GM23338 (cell line): ENCODE results near the gene SMNDC1. TPM values are rescaled to one million over a fixed set of nuclear protein-coding genes. Genes with fewer than 3 reads are reported as not detected.

ENCODE experiments used
- ATAC-seq: fragments of 200-7000 bp; cut with Tn5 transposase; 3 replicates; pipeline ENCODE4 v1.9.1; 2020
- DNase-seq: peaks from one replicate; pipeline ENCODE4 v3.0.0-alpha.2; 2015; ENCODE audit warnings: low spot score
- H2AFZ ChIP-seq: fragments of 200-600 bp; sonication (generic); 2 replicates; pipeline ENCODE4 v1.8.0; 2016; ENCODE audit warnings: antibody characterized with exemption, mild to moderate bottlenecking, moderate library complexity
- H3F3A ChIP-seq: fragments of 200-600 bp; sonication (generic); replicated peaks from 2 replicates; pipeline ENCODE4 v1.8.0; 2017; ENCODE audit warnings: antibody characterized with exemption, mixed run types, low read depth
- H3K27ac ChIP-seq: fragments of 200-600 bp; sonication (generic); 2 replicates; pipeline ENCODE4 v1.6.1; 2016; ENCODE audit warnings: low read depth
- H3K27me3 ChIP-seq: fragments of 200-600 bp; sonication (generic); 2 replicates; pipeline ENCODE4 v1.8.0; 2016; ENCODE audit warnings: mild to moderate bottlenecking, mixed run types, moderate library complexity; ENCODE audit not compliant: insufficient read depth
- H3K36me3 ChIP-seq: fragments of 200-600 bp; sonication (generic); 2 replicates; pipeline ENCODE4 v1.8.0; 2016; ENCODE audit warnings: mild to moderate bottlenecking; ENCODE audit not compliant: insufficient read depth
- H3K4me1 ChIP-seq: fragments of 200-600 bp; sonication (generic); 2 replicates; pipeline ENCODE4 v1.8.0; 2016; ENCODE audit warnings: mild to moderate bottlenecking, moderate library complexity; ENCODE audit not compliant: insufficient read depth
- H3K4me2 ChIP-seq: fragments of 200-600 bp; sonication (generic); 2 replicates; pipeline ENCODE4 v1.7.1; 2017; ENCODE audit warnings: mixed run types
- H3K4me3 ChIP-seq: fragments of 200-600 bp; sonication (generic); 2 replicates; pipeline ENCODE4 v1.6.1; 2016; ENCODE audit warnings: mixed run types
- H3K79me2 ChIP-seq: fragments of 200-600 bp; sonication (generic); replicated peaks from 2 replicates; pipeline ENCODE4 v1.8.0; 2017; ENCODE audit warnings: mild to moderate bottlenecking; ENCODE audit not compliant: insufficient read depth
- H3K9me2 ChIP-seq: fragments of 200-600 bp; sonication (generic); 2 replicates; pipeline ENCODE4 v1.8.0; 2017; ENCODE audit not compliant: insufficient read depth
- H4K20me1 ChIP-seq: fragments of 200-600 bp; sonication (generic); replicated peaks from 2 replicates; pipeline ENCODE4 v1.8.0; 2017; ENCODE audit warnings: mild to moderate bottlenecking; ENCODE audit not compliant: insufficient read depth
- H3K27ac Mint-ChIP-seq: 2 replicates; pipeline ENCODE4 v1.8.0; 2020; ENCODE audit warnings: inconsistent platforms, mild to moderate bottlenecking, moderate library complexity, mixed read lengths
- H3K27me3 Mint-ChIP-seq: 3 replicates; pipeline ENCODE4 v1.8.0; 2022; ENCODE audit warnings: low read depth, mild to moderate bottlenecking, moderate library complexity, mixed read lengths, inconsistent platforms; ENCODE audit not compliant: insufficient read depth, poor library complexity
- H3K36me3 Mint-ChIP-seq: 3 replicates; pipeline ENCODE4 v1.8.0; 2021; ENCODE audit warnings: low read depth, mild to moderate bottlenecking, inconsistent platforms, moderate library complexity, mixed read lengths
- H3K4me1 Mint-ChIP-seq: 3 replicates; pipeline ENCODE4 v1.8.0; 2020; ENCODE audit warnings: mild to moderate bottlenecking, inconsistent platforms, mixed read lengths
- H3K4me3 Mint-ChIP-seq: 3 replicates; pipeline ENCODE4 v1.8.0; 2021; ENCODE audit warnings: moderate library complexity, mild to moderate bottlenecking, inconsistent platforms, mixed read lengths
- H3K9me3 Mint-ChIP-seq: 3 replicates; pipeline ENCODE4 v1.8.0; 2020; ENCODE audit warnings: moderate library complexity, mild to moderate bottlenecking, inconsistent platforms, mixed read lengths
- CREB1 ChIP-seq: fragments of 250-450 bp; sonication (Bioruptor Pico); IDR thresholded peaks from 2 replicates; pipeline ENCODE4 v1.5.0; 2020; ENCODE audit warnings: low read depth, mild to moderate bottlenecking, moderate library complexity
- EZH2 ChIP-seq: fragments of 200-600 bp; sonication (generic); IDR thresholded peaks from one replicate; pipeline ENCODE4 v1.8.0; 2017; ENCODE audit warnings: antibody characterized with exemption, mild to moderate bottlenecking, low read depth; ENCODE audit not compliant: unreplicated experiment
- EZH2phosphoT487 ChIP-seq: fragments of 200-600 bp; sonication (generic); IDR thresholded peaks from one replicate; pipeline ENCODE4 v1.8.1; 2018; ENCODE audit warnings: antibody characterized with exemption; ENCODE audit not compliant: unreplicated experiment
- JUNB ChIP-seq: IDR thresholded peaks from one replicate; pipeline ENCODE4 v1.6.1; 2016; ENCODE audit warnings: antibody characterized with exemption; ENCODE audit not compliant: unreplicated experiment
- POLR2AphosphoS5 ChIP-seq: IDR thresholded peaks from 2 replicates; pipeline ENCODE4 v1.6.1; 2016; ENCODE audit warnings: antibody characterized with exemption, low read depth
- STAT1 ChIP-seq: IDR thresholded peaks from one replicate; pipeline ENCODE4 v1.6.1; 2016; ENCODE audit warnings: antibody characterized with exemption; ENCODE audit not compliant: unreplicated experiment
- ZNF114 ChIP-seq: fragments of 250-450 bp; sonication (Bioruptor Pico); IDR thresholded peaks from 2 replicates; pipeline ENCODE4 v1.5.0; 2020; ENCODE audit warnings: mild to moderate bottlenecking, moderate library complexity
- ZNF331 ChIP-seq: fragments of 250-450 bp; sonication (Bioruptor Pico); IDR thresholded peaks from 2 replicates; pipeline ENCODE4 v1.5.0; 2020; ENCODE audit warnings: low read depth, mild to moderate bottlenecking, moderate library complexity
- polyA plus RNA-seq: library from polyadenylated mRNA; unstranded; fragments of >200 nt; fragmentation: Nextera tagmentation; extraction: Ambion mirVana; gene quantifications from 2 replicates; pipeline ENCODE4 v1.2.1, GENCODE V29; 2016
- total RNA-seq: library from RNA; depleted of rRNA; stranded (reverse); fragments of >200 nt; shearing (Covaris generic); gene quantifications from 2 replicates; pipeline ENCODE4 v1.2.3, GENCODE V29; 2014
- TF ChIP-seq, protein P1 (sequence below): fragments of 250-450 bp; sonication (Bioruptor Pico); IDR thresholded peaks from 2 replicates; pipeline ENCODE4 v1.5.0; 2020; ENCODE audit warnings: mild to moderate bottlenecking, moderate library complexity
- TF ChIP-seq, protein P2 (sequence below), 2 experiments: fragments of 200-600 bp in 1 of 2; sonication (generic) in 1 of 2; conservative IDR thresholded peaks; 2 replicates each; pipeline versions ENCODE4 v1.5.1 to v1.6.1; 2016 to 2017; ENCODE audit warnings: antibody characterized with exemption in 2 of 2, low read depth in 2 of 2, mild to moderate bottlenecking in 2 of 2, moderate library complexity in 1 of 2
- TF ChIP-seq, protein P3 (sequence below): IDR thresholded peaks from one replicate; pipeline ENCODE4 v1.6.1; 2018; ENCODE audit warnings: antibody characterized with exemption; ENCODE audit not compliant: unreplicated experiment
- TF ChIP-seq, protein P4 (sequence below): IDR thresholded peaks from 2 replicates; pipeline ENCODE4 v1.6.1; 2016; ENCODE audit warnings: antibody characterized with exemption

Gene SMNDC1
- total and polyA plus RNA-seq, 2 experiments from 2014 or later = 28.4 to 45.1 TPM

DNA sequence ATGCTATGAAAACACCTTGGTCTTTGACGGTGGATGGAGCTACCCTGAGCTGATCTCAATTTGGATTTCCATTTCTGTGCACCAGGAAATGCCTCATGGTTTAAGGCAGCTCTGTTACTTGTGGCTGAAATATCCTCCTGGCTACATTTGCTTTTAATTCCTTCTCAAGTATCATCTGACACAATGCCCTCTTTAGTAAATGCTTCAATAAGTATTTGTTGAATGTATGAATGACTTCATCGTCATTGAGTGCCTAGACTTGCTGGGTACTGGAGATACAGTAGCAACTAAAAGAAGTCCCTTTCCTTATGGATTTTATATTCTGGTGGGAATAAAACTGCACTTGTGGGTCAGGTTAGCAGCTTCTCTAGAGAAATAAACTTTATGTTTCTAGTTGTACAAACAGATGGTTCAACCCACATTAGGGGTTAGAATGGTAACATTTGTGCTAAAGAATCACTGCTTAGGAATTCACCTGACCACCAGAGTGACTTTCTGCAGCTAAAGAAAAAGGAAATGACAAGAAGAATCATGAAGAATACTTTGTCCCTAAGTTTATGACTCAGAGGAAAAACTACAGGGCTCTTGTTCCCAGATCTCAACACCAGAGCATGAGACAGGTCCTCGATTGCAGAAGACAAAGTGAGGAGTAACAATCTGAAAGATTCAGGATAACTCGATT, 21.8 kb upstream of the SMNDC1 start (continued):
- TF ChIP-seq, protein P1, sequence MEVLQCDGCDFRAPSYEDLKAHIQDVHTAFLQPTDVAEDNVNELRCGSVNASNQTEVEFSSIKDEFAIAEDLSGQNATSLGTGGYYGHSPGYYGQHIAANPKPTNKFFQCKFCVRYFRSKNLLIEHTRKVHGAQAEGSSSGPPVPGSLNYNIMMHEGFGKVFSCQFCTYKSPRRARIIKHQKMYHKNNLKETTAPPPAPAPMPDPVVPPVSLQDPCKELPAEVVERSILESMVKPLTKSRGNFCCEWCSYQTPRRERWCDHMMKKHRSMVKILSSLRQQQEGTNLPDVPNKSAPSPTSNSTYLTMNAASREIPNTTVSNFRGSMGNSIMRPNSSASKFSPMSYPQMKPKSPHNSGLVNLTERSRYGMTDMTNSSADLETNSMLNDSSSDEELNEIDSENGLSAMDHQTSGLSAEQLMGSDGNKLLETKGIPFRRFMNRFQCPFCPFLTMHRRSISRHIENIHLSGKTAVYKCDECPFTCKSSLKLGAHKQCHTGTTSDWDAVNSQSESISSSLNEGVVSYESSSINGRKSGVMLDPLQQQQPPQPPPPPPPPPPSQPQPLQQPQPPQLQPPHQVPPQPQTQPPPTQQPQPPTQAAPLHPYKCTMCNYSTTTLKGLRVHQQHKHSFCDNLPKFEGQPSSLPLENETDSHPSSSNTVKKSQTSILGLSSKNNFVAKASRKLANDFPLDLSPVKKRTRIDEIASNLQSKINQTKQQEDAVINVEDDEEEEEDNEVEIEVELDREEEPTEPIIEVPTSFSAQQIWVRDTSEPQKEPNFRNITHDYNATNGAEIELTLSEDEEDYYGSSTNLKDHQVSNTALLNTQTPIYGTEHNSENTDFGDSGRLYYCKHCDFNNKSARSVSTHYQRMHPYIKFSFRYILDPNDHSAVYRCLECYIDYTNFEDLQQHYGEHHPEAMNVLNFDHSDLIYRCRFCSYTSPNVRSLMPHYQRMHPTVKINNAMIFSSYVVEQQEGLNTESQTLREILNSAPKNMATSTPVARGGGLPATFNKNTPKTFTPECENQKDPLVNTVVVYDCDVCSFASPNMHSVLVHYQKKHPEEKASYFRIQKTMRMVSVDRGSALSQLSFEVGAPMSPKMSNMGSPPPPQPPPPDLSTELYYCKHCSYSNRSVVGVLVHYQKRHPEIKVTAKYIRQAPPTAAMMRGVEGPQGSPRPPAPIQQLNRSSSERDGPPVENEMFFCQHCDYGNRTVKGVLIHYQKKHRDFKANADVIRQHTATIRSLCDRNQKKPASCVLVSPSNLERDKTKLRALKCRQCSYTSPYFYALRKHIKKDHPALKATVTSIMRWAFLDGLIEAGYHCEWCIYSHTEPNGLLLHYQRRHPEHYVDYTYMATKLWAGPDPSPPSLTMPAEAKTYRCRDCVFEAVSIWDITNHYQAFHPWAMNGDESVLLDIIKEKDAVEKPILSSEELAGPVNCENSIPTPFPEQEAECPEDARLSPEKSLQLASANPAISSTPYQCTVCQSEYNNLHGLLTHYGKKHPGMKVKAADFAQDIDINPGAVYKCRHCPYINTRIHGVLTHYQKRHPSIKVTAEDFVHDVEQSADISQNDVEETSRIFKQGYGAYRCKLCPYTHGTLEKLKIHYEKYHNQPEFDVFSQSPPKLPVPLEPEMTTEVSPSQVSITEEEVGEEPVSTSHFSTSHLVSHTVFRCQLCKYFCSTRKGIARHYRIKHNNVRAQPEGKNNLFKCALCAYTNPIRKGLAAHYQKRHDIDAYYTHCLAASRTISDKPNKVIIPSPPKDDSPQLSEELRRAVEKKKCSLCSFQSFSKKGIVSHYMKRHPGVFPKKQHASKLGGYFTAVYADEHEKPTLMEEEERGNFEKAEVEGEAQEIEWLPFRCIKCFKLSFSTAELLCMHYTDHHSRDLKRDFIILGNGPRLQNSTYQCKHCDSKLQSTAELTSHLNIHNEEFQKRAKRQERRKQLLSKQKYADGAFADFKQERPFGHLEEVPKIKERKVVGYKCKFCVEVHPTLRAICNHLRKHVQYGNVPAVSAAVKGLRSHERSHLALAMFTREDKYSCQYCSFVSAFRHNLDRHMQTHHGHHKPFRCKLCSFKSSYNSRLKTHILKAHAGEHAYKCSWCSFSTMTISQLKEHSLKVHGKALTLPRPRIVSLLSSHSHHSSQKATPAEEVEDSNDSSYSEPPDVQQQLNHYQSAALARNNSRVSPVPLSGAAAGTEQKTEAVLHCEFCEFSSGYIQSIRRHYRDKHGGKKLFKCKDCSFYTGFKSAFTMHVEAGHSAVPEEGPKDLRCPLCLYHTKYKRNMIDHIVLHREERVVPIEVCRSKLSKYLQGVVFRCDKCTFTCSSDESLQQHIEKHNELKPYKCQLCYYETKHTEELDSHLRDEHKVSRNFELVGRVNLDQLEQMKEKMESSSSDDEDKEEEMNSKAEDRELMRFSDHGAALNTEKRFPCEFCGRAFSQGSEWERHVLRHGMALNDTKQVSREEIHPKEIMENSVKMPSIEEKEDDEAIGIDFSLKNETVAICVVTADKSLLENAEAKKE (CRISPR knock-in tag) = no peak
- TF ChIP-seq EZH2 (no peak), EZH2phosphoT487 (no peak), JUNB (no peak), CREB1 (CRISPR knock-in tag) (no peak), POLR2AphosphoS5 (no peak)

DNA sequence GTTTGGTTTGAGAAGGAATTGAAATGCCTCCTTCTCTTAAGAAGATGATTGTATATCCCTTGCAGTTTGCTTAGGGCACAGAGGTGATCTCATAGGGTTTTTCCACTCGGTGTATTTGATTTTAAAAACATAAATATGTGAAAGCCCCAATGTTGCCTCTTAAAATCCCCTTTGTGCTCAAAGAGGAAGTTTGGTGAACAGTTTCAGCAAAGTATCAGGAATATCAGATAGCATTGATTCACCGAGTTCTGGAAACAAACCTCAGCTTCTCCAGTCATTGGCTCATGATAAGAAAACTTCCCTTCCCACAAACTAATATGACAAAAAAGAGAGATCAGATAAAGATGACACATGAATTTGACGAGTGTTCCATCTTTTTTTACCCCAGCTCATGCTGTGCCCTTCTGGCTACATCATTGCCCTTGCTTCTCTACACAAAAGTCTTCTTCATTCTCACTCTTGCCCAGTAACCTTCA, 20.1 kb upstream of the SMNDC1 start:
- ATAC-seq = no peak
- H3K27ac Mint-ChIP-seq = 0 out of 2 replicates have a peak overlapping the region, but pooled peaks have one; percentile 3
- H3K4me2 ChIP-seq = no peak overlapping the region
- TF ChIP-seq, protein P2, sequence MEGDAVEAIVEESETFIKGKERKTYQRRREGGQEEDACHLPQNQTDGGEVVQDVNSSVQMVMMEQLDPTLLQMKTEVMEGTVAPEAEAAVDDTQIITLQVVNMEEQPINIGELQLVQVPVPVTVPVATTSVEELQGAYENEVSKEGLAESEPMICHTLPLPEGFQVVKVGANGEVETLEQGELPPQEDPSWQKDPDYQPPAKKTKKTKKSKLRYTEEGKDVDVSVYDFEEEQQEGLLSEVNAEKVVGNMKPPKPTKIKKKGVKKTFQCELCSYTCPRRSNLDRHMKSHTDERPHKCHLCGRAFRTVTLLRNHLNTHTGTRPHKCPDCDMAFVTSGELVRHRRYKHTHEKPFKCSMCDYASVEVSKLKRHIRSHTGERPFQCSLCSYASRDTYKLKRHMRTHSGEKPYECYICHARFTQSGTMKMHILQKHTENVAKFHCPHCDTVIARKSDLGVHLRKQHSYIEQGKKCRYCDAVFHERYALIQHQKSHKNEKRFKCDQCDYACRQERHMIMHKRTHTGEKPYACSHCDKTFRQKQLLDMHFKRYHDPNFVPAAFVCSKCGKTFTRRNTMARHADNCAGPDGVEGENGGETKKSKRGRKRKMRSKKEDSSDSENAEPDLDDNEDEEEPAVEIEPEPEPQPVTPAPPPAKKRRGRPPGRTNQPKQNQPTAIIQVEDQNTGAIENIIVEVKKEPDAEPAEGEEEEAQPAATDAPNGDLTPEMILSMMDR (conservative IDR thresholded peaks at IDR 0.05; ENCODE audit: low read depth in 2 of 2) = no peak
- TF ChIP-seq ZNF114 = no peak
- TF ChIP-seq JUNB = no peak
- TF ChIP-seq, protein P3, sequence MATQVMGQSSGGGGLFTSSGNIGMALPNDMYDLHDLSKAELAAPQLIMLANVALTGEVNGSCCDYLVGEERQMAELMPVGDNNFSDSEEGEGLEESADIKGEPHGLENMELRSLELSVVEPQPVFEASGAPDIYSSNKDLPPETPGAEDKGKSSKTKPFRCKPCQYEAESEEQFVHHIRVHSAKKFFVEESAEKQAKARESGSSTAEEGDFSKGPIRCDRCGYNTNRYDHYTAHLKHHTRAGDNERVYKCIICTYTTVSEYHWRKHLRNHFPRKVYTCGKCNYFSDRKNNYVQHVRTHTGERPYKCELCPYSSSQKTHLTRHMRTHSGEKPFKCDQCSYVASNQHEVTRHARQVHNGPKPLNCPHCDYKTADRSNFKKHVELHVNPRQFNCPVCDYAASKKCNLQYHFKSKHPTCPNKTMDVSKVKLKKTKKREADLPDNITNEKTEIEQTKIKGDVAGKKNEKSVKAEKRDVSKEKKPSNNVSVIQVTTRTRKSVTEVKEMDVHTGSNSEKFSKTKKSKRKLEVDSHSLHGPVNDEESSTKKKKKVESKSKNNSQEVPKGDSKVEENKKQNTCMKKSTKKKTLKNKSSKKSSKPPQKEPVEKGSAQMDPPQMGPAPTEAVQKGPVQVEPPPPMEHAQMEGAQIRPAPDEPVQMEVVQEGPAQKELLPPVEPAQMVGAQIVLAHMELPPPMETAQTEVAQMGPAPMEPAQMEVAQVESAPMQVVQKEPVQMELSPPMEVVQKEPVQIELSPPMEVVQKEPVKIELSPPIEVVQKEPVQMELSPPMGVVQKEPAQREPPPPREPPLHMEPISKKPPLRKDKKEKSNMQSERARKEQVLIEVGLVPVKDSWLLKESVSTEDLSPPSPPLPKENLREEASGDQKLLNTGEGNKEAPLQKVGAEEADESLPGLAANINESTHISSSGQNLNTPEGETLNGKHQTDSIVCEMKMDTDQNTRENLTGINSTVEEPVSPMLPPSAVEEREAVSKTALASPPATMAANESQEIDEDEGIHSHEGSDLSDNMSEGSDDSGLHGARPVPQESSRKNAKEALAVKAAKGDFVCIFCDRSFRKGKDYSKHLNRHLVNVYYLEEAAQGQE = no peak
- no peak for TF ChIP-seq STAT1
- TF ChIP-seq POLR2AphosphoS5 = no peak
- TF ChIP-seq EZH2phosphoT487 = no peak
- TF ChIP-seq ZNF331 = no peak
- TF ChIP-seq, protein P4, sequence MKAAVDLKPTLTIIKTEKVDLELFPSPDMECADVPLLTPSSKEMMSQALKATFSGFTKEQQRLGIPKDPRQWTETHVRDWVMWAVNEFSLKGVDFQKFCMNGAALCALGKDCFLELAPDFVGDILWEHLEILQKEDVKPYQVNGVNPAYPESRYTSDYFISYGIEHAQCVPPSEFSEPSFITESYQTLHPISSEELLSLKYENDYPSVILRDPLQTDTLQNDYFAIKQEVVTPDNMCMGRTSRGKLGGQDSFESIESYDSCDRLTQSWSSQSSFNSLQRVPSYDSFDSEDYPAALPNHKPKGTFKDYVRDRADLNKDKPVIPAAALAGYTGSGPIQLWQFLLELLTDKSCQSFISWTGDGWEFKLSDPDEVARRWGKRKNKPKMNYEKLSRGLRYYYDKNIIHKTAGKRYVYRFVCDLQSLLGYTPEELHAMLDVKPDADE = no peak

More for the DNA sequence above, 20.1 kb upstream of the SMNDC1 start:
- Histone ChIP-seq H3K4me1 (no peaks in the 10 kb centered on the region), H3F3A (no peaks in the 10 kb centered on the region), H3K36me3 (peaks cover 4% of the 10 kb centered on the region; the same call in 1 of the 2 replicates), H3K27ac (no peak overlapping the region), H3K4me3 (no peak overlapping the region), H3K27me3 (no peaks in the 10 kb centered on the region), H3K79me2 (no peaks in the 10 kb centered on the region), H2AFZ (no peak overlapping the region), H4K20me1 (no peaks in the 10 kb centered on the region), H3K9me2 (0 out of 2 replicates have a peak, but pooled peaks cover 2% of the 10 kb centered on the region)
- Mint-ChIP-seq H3K4me1 (peaks cover under 1% of the 10 kb centered on the region; the same call in 2 of the 3 replicates), H3K36me3 (peaks cover 12% of the 10 kb centered on the region), H3K4me3 (no peak overlapping the region), H3K27me3 (peaks cover 6% of the 10 kb centered on the region), H3K9me3 (peaks cover 21% of the 10 kb centered on the region)
- no peak for DNase-seq
